Natural killer cell (primary cell): ENCODE measurements around the gene CORO6. TPM values are rescaled to one million over a fixed set of nuclear protein-coding genes. Genes with fewer than 3 reads are reported as not detected.

Experiments
- ATAC-seq, 3 donors: fragments of 150-1000 bp in 2 of 3; fragments of 200-7000 bp in 1 of 3; cut with Tn5 transposase; 1 replicate in 1 of 3; 2 replicates in 2 of 3; pipeline ENCODE4 v1.10.0; 2021; ENCODE audit warnings: mild to moderate bottlenecking in 2 of 3, moderate library complexity in 2 of 3
- DNase-seq, 2 donors: peaks; one replicate each; pipeline versions ENCODE4 v3.0.0 to v3.0.0-alpha.2; 2013 to 2021; ENCODE audit warnings: mixed read lengths in 1 of 2
- H3K27ac ChIP-seq: one replicate; pipeline ENCODE4 v1.5.1; 2013; ENCODE audit warnings: mild to moderate bottlenecking, low read length
- H3K27me3 ChIP-seq: one replicate; pipeline ENCODE4 v1.6.1; 2013; ENCODE audit warnings: low read length; ENCODE audit not compliant: control insufficient read depth, insufficient read depth
- H3K36me3 ChIP-seq: one replicate; pipeline ENCODE4 v1.6.1; 2013; ENCODE audit warnings: low read length; ENCODE audit not compliant: control insufficient read depth, insufficient read depth
- H3K4me1 ChIP-seq: one replicate; pipeline ENCODE4 v1.6.1; 2013; ENCODE audit warnings: low read length; ENCODE audit not compliant: control insufficient read depth, insufficient read depth
- H3K4me3 ChIP-seq: one replicate; pipeline ENCODE4 v1.5.1; 2013; ENCODE audit warnings: low read length
- H3K9me3 ChIP-seq: one replicate; pipeline ENCODE4 v1.6.1; 2013; ENCODE audit warnings: low read length; ENCODE audit not compliant: control insufficient read depth, insufficient read depth
- H3K27ac Mint-ChIP-seq, 2 donors: one replicate each; pipeline ENCODE4 v1.8.0; 2022; ENCODE audit warnings: mild to moderate bottlenecking in 2 of 2, mixed read lengths in 2 of 2, moderate library complexity in 1 of 2
- H3K27me3 Mint-ChIP-seq, 2 donors: one replicate each; pipeline ENCODE4 v1.8.0; 2022; ENCODE audit warnings: low read depth in 2 of 2, mixed read lengths in 2 of 2
- H3K36me3 Mint-ChIP-seq: one replicate; pipeline ENCODE4 v1.8.0; 2022; ENCODE audit warnings: mixed read lengths
- H3K4me1 Mint-ChIP-seq, 2 donors: one replicate each; pipeline ENCODE4 v1.8.0; 2022; ENCODE audit warnings: mixed read lengths in 2 of 2
- H3K4me3 Mint-ChIP-seq: one replicate; pipeline ENCODE4 v1.8.0; 2022; ENCODE audit warnings: mild to moderate bottlenecking, moderate library complexity, mixed read lengths
- H3K9me3 Mint-ChIP-seq, 2 donors: one replicate each; pipeline ENCODE4 v1.8.0; 2022; ENCODE audit warnings: mixed read lengths in 2 of 2
- CTCF ChIP-seq: fragments of 200-600 bp; IDR thresholded peaks from one replicate; pipeline ENCODE4 v1.8.0; 2022; ENCODE audit warnings: antibody characterized with exemption
- WGBS: methylation state at CpG from one replicate; pipeline ENCODE4 v1.1.7; 2013; ENCODE audit warnings: missing lambda C conversion rate; ENCODE audit not compliant: insufficient coverage; 5-methylcytosine and 5-hydroxymethylcytosine counted together
- intact Hi-C: fragments of 100-400 bp; cut with micrococcal nuclease; formaldehyde crosslinking; loops from one replicate; pipeline ENCODE4 v1.14.2; 2022
- total RNA-seq, 4 donors: library from RNA; stranded (reverse); fragments of 120-200 nt in 1 of 4; gene quantifications; one replicate each; pipeline versions ENCODE4 v1.2.3 to v1.2.4, GENCODE V29; 2013 to 2022

Gene CORO6
- 10 to 100 TPM in 1 of 3 donors, 1 to 10 TPM in 2; 2.4 to 18.7 (median 3.9) TPM for total RNA-seq
- total RNA-seq (2013), result 1.3 TPM

GRCh38 chr17:29622337-29623282 lies at the start of gene CORO6:
Gene CORO6 (minus strand): TSS chr17:29622912. CDS start chr17:29621421, 1,491 bp downstream.
- Histone ChIP-seq H3K4me1 (peaks cover 27% of the 10 kb centered on the region), H3K27me3 (no peaks in the 10 kb centered on the region), H3K27ac (no peak within 1 kb of the TSS), H3K9me3 (no peaks in the 10 kb centered on the region), H3K36me3 (peaks cover 6% of the 10 kb centered on the region), H3K4me3 (peak within 1 kb of the TSS; percentile 47)
- DNase-seq, result peak; percentile 68 to 82
- intact Hi-C loops, result no loop called here
- Mint-ChIP-seq H3K4me3 (peak within 1 kb of the TSS; percentile 90), H3K4me1 (peaks cover 21 to 34% of the 10 kb centered on the region in 2 donors), H3K27ac (peak within 1 kb of the TSS; percentile 57 to 60), H3K27me3 (no peaks in the 10 kb centered on the region), H3K36me3 (peaks cover 7% of the 10 kb centered on the region), H3K9me3 (no peaks in the 10 kb centered on the region)
- 3% methylated on average over 77 of the region's 77 CpGs for WGBS
- ATAC-seq, result peak; percentile 71 to 79 (median 73)
- TF ChIP-seq CTCF, result no peak

GRCh38 chr17:29671661-29672060 lies 48.9 kb upstream of the CORO6 start:
- intact Hi-C loops, result no loop called here
- Histone ChIP-seq H3K36me3 (peaks cover 77% of the 10 kb centered on the region), H3K27ac (no peak overlapping the region), H3K4me1 (no peaks in the 10 kb centered on the region), H3K27me3 (no peaks in the 10 kb centered on the region), H3K9me3 (no peaks in the 10 kb centered on the region), H3K4me3 (no peak overlapping the region)
- Mint-ChIP-seq H3K27ac (peak overlapping the region; percentile 35 to 46), H3K27me3 (no peaks in the 10 kb centered on the region), H3K4me3 (no peak overlapping the region), H3K9me3 (no peaks in the 10 kb centered on the region), H3K36me3 (peaks cover 20% of the 10 kb centered on the region), H3K4me1 (peaks cover 7 to 14% of the 10 kb centered on the region in 2 donors)
- no peak for TF ChIP-seq CTCF
- ATAC-seq, result no peak
- DNase-seq, result no peak
- WGBS, result 91% methylated on average over 5 of the region's 5 CpGs

- no peaks in the 10 kb centered on the region for H3K4me1 ChIP-seq
- H3K36me3 ChIP-seq, result peaks cover 82% of the 10 kb centered on the region
- DNase-seq (no peak), ATAC-seq (no peak)
- no peaks in the 10 kb centered on the region for H3K27me3 ChIP-seq
- H3K27ac ChIP-seq, result no peak overlapping the region
- Mint-ChIP-seq H3K4me1 (peaks cover 1 to 8% of the 10 kb centered on the region in 2 donors), H3K9me3 (no peaks in the 10 kb centered on the region), H3K36me3 (peaks cover 21% of the 10 kb centered on the region), H3K27ac (no peak overlapping the region), H3K27me3 (no peaks in the 10 kb centered on the region), H3K4me3 (no peak overlapping the region)
- no peaks in the 10 kb centered on the region for H3K9me3 ChIP-seq
- no peak for TF ChIP-seq CTCF
- intact Hi-C loops, result no loop called here
- H3K4me3 ChIP-seq, result no peak overlapping the region
Measured at GRCh38 chr17:29669266-29669665, 46.6 kb upstream of the CORO6 start.
